ENCODE measurements around the gene FBLN2.

The FBLN2 gene

GRCh38 chr3:13590841-13591520 is 42.1 kb downstream of the FBLN2 start:
- H3K79me2 ChIP-seq (ENCODE audit: control insufficient read depth, insufficient read depth, low read length, poor library complexity) = peaks cover 1% of the 10 kb centered on the region
- H3K4me2 ChIP-seq (ENCODE audit: low read length) = no peak overlapping the region
- H2BK12ac ChIP-seq (ENCODE audit: low read length) = no peak overlapping the region
- no peak overlapping the region for H3K4ac ChIP-seq (ENCODE audit: low read depth, low read length)
- H3K14ac ChIP-seq (ENCODE audit: low read length) = no peak overlapping the region
- no peak overlapping the region for H3K23ac ChIP-seq (ENCODE audit: low read length)
- no peak overlapping the region for H4K12ac ChIP-seq (ENCODE audit: low read depth, low read length)
- H3K4me3 ChIP-seq (ENCODE audit: low read depth, low read length) = no peak overlapping the region
- peaks cover 2 to 5% of the 10 kb centered on the region in 2 experiments for H3K4me1 ChIP-seq (ENCODE audit: control insufficient read depth in 1 of 2, insufficient read depth in 2 of 2, low read length in 2 of 2)
- peaks cover 3% of the 10 kb centered on the region for H3K79me1 ChIP-seq (ENCODE audit: low read length)
- WGBS (ENCODE audit: extremely low coverage, insufficient coverage, insufficient read length) = no CpG with 5 or more reads among the region's 3 CpGs
- H2AFZ ChIP-seq (ENCODE audit: insufficient read depth, low read length, poor library complexity) = no peak overlapping the region
- H3K18ac ChIP-seq (ENCODE audit: low read length) = no peak overlapping the region
- no peak overlapping the region for H4K91ac ChIP-seq (ENCODE audit: low read depth, low read length)
- no peak overlapping the region for H3K9ac ChIP-seq (ENCODE audit: low read length)
- no peaks in the 10 kb centered on the region for H3K27me3 ChIP-seq (ENCODE audit: insufficient read depth, low read length)
- H2BK5ac ChIP-seq (ENCODE audit: low read depth, low read length, poor library complexity) = no peak overlapping the region
- no peaks in the 10 kb centered on the region for H3K36me3 ChIP-seq (ENCODE audit: control insufficient read depth in 1 of 2, insufficient read depth in 2 of 2, low read length in 2 of 2)
- no peak overlapping the region for H2AK5ac ChIP-seq (ENCODE audit: low read length)
- no peaks in the 10 kb centered on the region for H3K9me3 ChIP-seq (ENCODE audit: insufficient read depth, low read depth, low read length)
- DNase-seq = no peak
- H2BK120ac ChIP-seq (ENCODE audit: insufficient read depth, low read length, poor library complexity) = no peak overlapping the region
- no peak overlapping the region for H3K27ac ChIP-seq (ENCODE audit: low read depth, low read length)
- H4K8ac ChIP-seq (ENCODE audit: low read depth, low read length) = no peak overlapping the region

GRCh38 chr3:13593615-13594014 is 44.7 kb downstream of the FBLN2 start:
- no peak overlapping the region for H3K4me3 ChIP-seq (ENCODE audit: low read depth, low read length)
- WGBS (ENCODE audit: extremely low coverage, insufficient coverage, insufficient read length) = no CpG with 5 or more reads among the region's 10 CpGs
- H2AFZ ChIP-seq (ENCODE audit: insufficient read depth, low read length, poor library complexity) = no peak overlapping the region
- no peak for DNase-seq
- no peaks in the 10 kb centered on the region for H3K27me3 ChIP-seq (ENCODE audit: insufficient read depth, low read length)
- no peak overlapping the region for H4K91ac ChIP-seq (ENCODE audit: low read depth, low read length)
- H4K8ac ChIP-seq (ENCODE audit: low read depth, low read length) = no peak overlapping the region
- H4K12ac ChIP-seq (ENCODE audit: low read depth, low read length) = no peak overlapping the region
- no peak overlapping the region for H2AK5ac ChIP-seq (ENCODE audit: low read length)
- no peaks in the 10 kb centered on the region for H3K79me1 ChIP-seq (ENCODE audit: low read length)
- H2BK5ac ChIP-seq (ENCODE audit: low read depth, low read length, poor library complexity) = no peak overlapping the region
- no peaks in the 10 kb centered on the region for H3K4me1 ChIP-seq (ENCODE audit: control insufficient read depth in 1 of 2, insufficient read depth in 2 of 2, low read length in 2 of 2)
- no peak overlapping the region for H3K27ac ChIP-seq (ENCODE audit: low read depth, low read length)
- no peak overlapping the region for H2BK120ac ChIP-seq (ENCODE audit: insufficient read depth, low read length, poor library complexity)
- no peak overlapping the region for H3K23ac ChIP-seq (ENCODE audit: low read length)
- no peak overlapping the region for H2BK12ac ChIP-seq (ENCODE audit: low read length)
- H3K18ac ChIP-seq (ENCODE audit: low read length) = no peak overlapping the region
- no peak overlapping the region for H3K4me2 ChIP-seq (ENCODE audit: low read length)
- no peak overlapping the region for H3K9ac ChIP-seq (ENCODE audit: low read length)
- no peaks in the 10 kb centered on the region for H3K79me2 ChIP-seq (ENCODE audit: control insufficient read depth, insufficient read depth, low read length, poor library complexity)
- no peak overlapping the region for H3K14ac ChIP-seq (ENCODE audit: low read length)
- no peaks in the 10 kb centered on the region for H3K9me3 ChIP-seq (ENCODE audit: insufficient read depth, low read depth, low read length)
- no peak overlapping the region for H3K4ac ChIP-seq (ENCODE audit: low read depth, low read length)
- no peaks in the 10 kb centered on the region for H3K36me3 ChIP-seq (ENCODE audit: control insufficient read depth in 1 of 2, insufficient read depth in 2 of 2, low read length in 2 of 2)

GRCh38 chr3:13594146-13594545 is 45.2 kb downstream of the FBLN2 start:
- no CpG with 5 or more reads among the region's 8 CpGs for WGBS (ENCODE audit: extremely low coverage, insufficient coverage, insufficient read length)
- H3K14ac ChIP-seq (ENCODE audit: low read length) = no peak overlapping the region
- H3K27ac ChIP-seq (ENCODE audit: low read depth, low read length) = no peak overlapping the region
- no peak overlapping the region for H3K18ac ChIP-seq (ENCODE audit: low read length)
- H3K9ac ChIP-seq (ENCODE audit: low read length) = no peak overlapping the region
- no peaks in the 10 kb centered on the region for H3K27me3 ChIP-seq (ENCODE audit: insufficient read depth, low read length)
- H2BK120ac ChIP-seq (ENCODE audit: insufficient read depth, low read length, poor library complexity) = no peak overlapping the region
- no peaks in the 10 kb centered on the region for H3K4me1 ChIP-seq (ENCODE audit: control insufficient read depth in 1 of 2, insufficient read depth in 2 of 2, low read length in 2 of 2)
- H4K8ac ChIP-seq (ENCODE audit: low read depth, low read length) = no peak overlapping the region
- H2BK5ac ChIP-seq (ENCODE audit: low read depth, low read length, poor library complexity) = no peak overlapping the region
- no peaks in the 10 kb centered on the region for H3K36me3 ChIP-seq (ENCODE audit: control insufficient read depth in 1 of 2, insufficient read depth in 2 of 2, low read length in 2 of 2)
- no peak overlapping the region for H2AFZ ChIP-seq (ENCODE audit: insufficient read depth, low read length, poor library complexity)
- H2AK5ac ChIP-seq (ENCODE audit: low read length) = no peak overlapping the region
- no peak overlapping the region for H3K4me3 ChIP-seq (ENCODE audit: low read depth, low read length)
- H3K23ac ChIP-seq (ENCODE audit: low read length) = no peak overlapping the region
- no peak overlapping the region for H3K4ac ChIP-seq (ENCODE audit: low read depth, low read length)
- H3K4me2 ChIP-seq (ENCODE audit: low read length) = no peak overlapping the region
- H3K79me1 ChIP-seq (ENCODE audit: low read length) = no peaks in the 10 kb centered on the region
- DNase-seq = no peak
- H3K79me2 ChIP-seq (ENCODE audit: control insufficient read depth, insufficient read depth, low read length, poor library complexity) = no peaks in the 10 kb centered on the region
- H3K9me3 ChIP-seq (ENCODE audit: insufficient read depth, low read depth, low read length) = no peaks in the 10 kb centered on the region
- H2BK12ac ChIP-seq (ENCODE audit: low read length) = no peak overlapping the region
- no peak overlapping the region for H4K12ac ChIP-seq (ENCODE audit: low read depth, low read length)
- H4K91ac ChIP-seq (ENCODE audit: low read depth, low read length) = no peak overlapping the region

GRCh38 chr3:13594991-13595421 is 46.1 kb downstream of the FBLN2 start:
- H2BK12ac ChIP-seq (ENCODE audit: low read length) = no peak overlapping the region
- H3K9ac ChIP-seq (ENCODE audit: low read length) = no peak overlapping the region
- H3K4ac ChIP-seq (ENCODE audit: low read depth, low read length) = no peak overlapping the region
- H2AK5ac ChIP-seq (ENCODE audit: low read length) = no peak overlapping the region
- H3K79me2 ChIP-seq (ENCODE audit: control insufficient read depth, insufficient read depth, low read length, poor library complexity) = no peaks in the 10 kb centered on the region
- no CpG with 5 or more reads among the region's 10 CpGs for WGBS (ENCODE audit: extremely low coverage, insufficient coverage, insufficient read length)
- no peak overlapping the region for H3K14ac ChIP-seq (ENCODE audit: low read length)
- H4K12ac ChIP-seq (ENCODE audit: low read depth, low read length) = no peak overlapping the region
- no peak overlapping the region for H2BK5ac ChIP-seq (ENCODE audit: low read depth, low read length, poor library complexity)
- H3K4me3 ChIP-seq (ENCODE audit: low read depth, low read length) = no peak overlapping the region
- no peak overlapping the region for H2BK120ac ChIP-seq (ENCODE audit: insufficient read depth, low read length, poor library complexity)
- no peaks in the 10 kb centered on the region for H3K9me3 ChIP-seq (ENCODE audit: insufficient read depth, low read depth, low read length)
- no peak overlapping the region for H3K18ac ChIP-seq (ENCODE audit: low read length)
- no peak overlapping the region for H4K8ac ChIP-seq (ENCODE audit: low read depth, low read length)
- H3K36me3 ChIP-seq (ENCODE audit: control insufficient read depth in 1 of 2, insufficient read depth in 2 of 2, low read length in 2 of 2) = no peaks in the 10 kb centered on the region
- no peaks in the 10 kb centered on the region for H3K4me1 ChIP-seq (ENCODE audit: control insufficient read depth in 1 of 2, insufficient read depth in 2 of 2, low read length in 2 of 2)
- no peak for DNase-seq
- H3K27me3 ChIP-seq (ENCODE audit: insufficient read depth, low read length) = no peaks in the 10 kb centered on the region
- no peak overlapping the region for H3K23ac ChIP-seq (ENCODE audit: low read length)
- H3K4me2 ChIP-seq (ENCODE audit: low read length) = no peak overlapping the region
- no peak overlapping the region for H2AFZ ChIP-seq (ENCODE audit: insufficient read depth, low read length, poor library complexity)
- no peak overlapping the region for H4K91ac ChIP-seq (ENCODE audit: low read depth, low read length)
- no peaks in the 10 kb centered on the region for H3K79me1 ChIP-seq (ENCODE audit: low read length)
- H3K27ac ChIP-seq (ENCODE audit: low read depth, low read length) = no peak overlapping the region
